Lower leg skin (tissue), 4 donors: ENCODE measurements around the gene TMC5. TPM values are rescaled to one million over a fixed set of nuclear protein-coding genes. Genes with fewer than 3 reads are reported as not detected.
A peak's percentile ranks its signal among the peaks of the same experiment; 100 is the strongest.
"Not testable (repeated sequence)": the region's sequence is repeated elsewhere in the genome, so short reads cannot be mapped to it uniquely, and the experiment has no call there.

ENCODE experiments used
- DNase-seq, 2 donors: peaks; one replicate each; pipeline ENCODE4 v3.0.0-alpha.2; 2019; ENCODE audit warnings: low spot score in 2 of 2
- H3K4me3 ChIP-seq: fragments of 200-600 bp; sonication (generic); 2 replicates; pipeline ENCODE4 v1.5.1; 2017; ENCODE audit warnings: mild to moderate bottlenecking, low read depth; ENCODE audit not compliant: poor library complexity, severe bottlenecking
- POLR2A ChIP-seq, 2 donors: fragments of 450-650 bp; IDR thresholded peaks; one replicate each; pipeline ENCODE4 v1.6.1; 2016 to 2017; ENCODE audit warnings: antibody characterized with exemption in 2 of 2, mild to moderate bottlenecking in 1 of 2, moderate library complexity in 1 of 2
- WGBS, 2 donors: methylation state at CpG; one replicate each; pipeline ENCODE4 v1.1.5; 2018; 5-methylcytosine and 5-hydroxymethylcytosine counted together
- intact Hi-C: fragments of 100-400 bp; cut with DNase I; formaldehyde crosslinking; loops from one replicate; pipeline ENCODE4 v1.15.0; 2023; ENCODE audit warnings: low total_unique reads
- total RNA-seq, 4 donors: library from RNA; depleted of rRNA; stranded (reverse); fragments of >200 nt; gene quantifications; one replicate each; pipeline ENCODE4 v1.1.0, GENCODE V29; 2016
- TF ChIP-seq, protein P1 (sequence below), 3 donors: fragments of 450-650 bp; IDR thresholded peaks; one replicate each; pipeline ENCODE4 v1.5.1; 2016; ENCODE audit warnings: antibody characterized with exemption in 3 of 3, mild to moderate bottlenecking in 3 of 3, moderate library complexity in 2 of 3

Gene TMC5
- total RNA-seq, 4 donors from 2014 or later, result 0.80 to 1.8 (median 1.2) TPM

DNA sequence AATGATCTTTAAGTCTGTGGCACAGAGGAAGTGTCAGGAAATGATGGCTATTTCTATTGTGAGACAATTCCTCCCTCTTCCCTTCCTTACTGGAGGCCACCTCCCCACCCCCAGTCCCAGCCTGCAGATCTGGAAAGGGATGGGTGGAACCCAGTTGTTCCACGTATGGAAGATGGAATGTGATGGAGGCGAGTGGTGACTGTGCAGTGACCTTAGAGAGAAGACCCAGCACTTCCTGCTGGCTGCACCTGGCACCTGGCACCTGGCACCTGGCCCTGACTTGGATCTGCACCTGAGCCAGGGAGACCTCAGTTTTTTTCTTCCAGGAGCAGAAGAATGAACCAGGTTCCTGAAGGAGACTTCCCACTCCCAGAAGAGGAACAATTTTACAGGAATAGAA lies 33.0 kb upstream of the TMC5 start:
- intact Hi-C loops, result loop anchor here (10.0 kb wide), 1 partner anchor 120 kb away; no protein-coding TSS in a partner anchor
- DNase-seq, result no peak
- H3K4me3 ChIP-seq, result no peak overlapping the region
- 13 to 50% methylated on average over 2 of the region's 2 CpGs for WGBS, 2 donors
- TF ChIP-seq, protein P1, sequence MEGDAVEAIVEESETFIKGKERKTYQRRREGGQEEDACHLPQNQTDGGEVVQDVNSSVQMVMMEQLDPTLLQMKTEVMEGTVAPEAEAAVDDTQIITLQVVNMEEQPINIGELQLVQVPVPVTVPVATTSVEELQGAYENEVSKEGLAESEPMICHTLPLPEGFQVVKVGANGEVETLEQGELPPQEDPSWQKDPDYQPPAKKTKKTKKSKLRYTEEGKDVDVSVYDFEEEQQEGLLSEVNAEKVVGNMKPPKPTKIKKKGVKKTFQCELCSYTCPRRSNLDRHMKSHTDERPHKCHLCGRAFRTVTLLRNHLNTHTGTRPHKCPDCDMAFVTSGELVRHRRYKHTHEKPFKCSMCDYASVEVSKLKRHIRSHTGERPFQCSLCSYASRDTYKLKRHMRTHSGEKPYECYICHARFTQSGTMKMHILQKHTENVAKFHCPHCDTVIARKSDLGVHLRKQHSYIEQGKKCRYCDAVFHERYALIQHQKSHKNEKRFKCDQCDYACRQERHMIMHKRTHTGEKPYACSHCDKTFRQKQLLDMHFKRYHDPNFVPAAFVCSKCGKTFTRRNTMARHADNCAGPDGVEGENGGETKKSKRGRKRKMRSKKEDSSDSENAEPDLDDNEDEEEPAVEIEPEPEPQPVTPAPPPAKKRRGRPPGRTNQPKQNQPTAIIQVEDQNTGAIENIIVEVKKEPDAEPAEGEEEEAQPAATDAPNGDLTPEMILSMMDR (IDR thresholded peaks at IDR 0.05), result no peak
- no peak for TF ChIP-seq POLR2A (IDR thresholded peaks at IDR 0.05)

DNA sequence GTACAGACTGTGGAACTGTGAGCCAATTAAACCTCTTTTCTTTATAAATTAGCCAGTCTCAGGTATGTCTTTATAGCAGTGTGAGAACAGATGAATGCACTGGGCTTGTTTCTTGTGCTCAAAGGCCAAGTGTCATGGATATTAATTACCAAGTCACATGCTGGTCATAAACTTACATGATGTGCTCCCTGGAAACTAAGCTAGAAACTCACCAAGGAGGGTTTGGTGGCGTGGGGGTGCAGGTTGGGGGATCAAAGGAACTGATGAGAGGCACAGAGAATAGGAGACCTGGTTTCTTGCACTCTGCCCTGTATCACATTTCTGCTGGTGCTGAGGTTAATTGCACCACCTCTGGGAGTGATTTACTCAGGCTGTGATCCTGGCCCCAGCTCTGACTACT lies 31.2 kb upstream of the TMC5 start:
- intact Hi-C loops, result loop anchor here (10.0 kb wide), 1 partner anchor 118 kb away; no protein-coding TSS in a partner anchor
- TF ChIP-seq, protein P1 (IDR thresholded peaks at IDR 0.05), result no peak
- TF ChIP-seq POLR2A (IDR thresholded peaks at IDR 0.05), result no peak
- WGBS, 2 donors, result 50 to 56% methylated on average over 1 of the region's 1 CpG
- peak in 1 of 2 donors; percentile 45 for DNase-seq
- H3K4me3 ChIP-seq, result no peak overlapping the region

DNA sequence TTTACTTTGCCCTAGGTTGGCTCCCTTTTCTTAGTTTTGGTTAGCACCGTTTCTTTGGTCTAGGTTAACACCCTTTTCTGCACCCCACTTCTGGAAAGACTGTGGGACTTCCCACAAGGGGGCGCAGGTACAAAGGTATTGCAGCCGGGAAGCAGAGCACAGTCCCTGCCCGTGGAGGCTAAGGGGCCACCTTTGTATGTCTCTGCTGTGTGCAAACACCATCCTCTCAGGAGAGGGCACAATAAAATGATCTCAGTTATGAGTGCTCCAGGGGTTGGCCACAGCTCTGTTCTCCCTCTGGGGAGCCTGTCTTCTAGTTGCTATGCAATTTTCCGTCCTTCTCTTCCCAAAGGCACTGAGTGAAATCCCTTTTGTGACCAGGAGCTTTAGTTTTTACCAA lies 28.4 kb upstream of the TMC5 start:
- H3K4me3 ChIP-seq, result no peak overlapping the region
- peak in 1 of 2 donors; percentile 28 for DNase-seq
- intact Hi-C loops, result loop anchor here (10.0 kb wide), 1 partner anchor 116 kb away; no protein-coding TSS in a partner anchor
- TF ChIP-seq, protein P1 (IDR thresholded peaks at IDR 0.05), result no peak
- no peak for TF ChIP-seq POLR2A (IDR thresholded peaks at IDR 0.05)
- 12 to 15% methylated on average over 5 of the region's 5 CpGs for WGBS, 2 donors

DNA sequence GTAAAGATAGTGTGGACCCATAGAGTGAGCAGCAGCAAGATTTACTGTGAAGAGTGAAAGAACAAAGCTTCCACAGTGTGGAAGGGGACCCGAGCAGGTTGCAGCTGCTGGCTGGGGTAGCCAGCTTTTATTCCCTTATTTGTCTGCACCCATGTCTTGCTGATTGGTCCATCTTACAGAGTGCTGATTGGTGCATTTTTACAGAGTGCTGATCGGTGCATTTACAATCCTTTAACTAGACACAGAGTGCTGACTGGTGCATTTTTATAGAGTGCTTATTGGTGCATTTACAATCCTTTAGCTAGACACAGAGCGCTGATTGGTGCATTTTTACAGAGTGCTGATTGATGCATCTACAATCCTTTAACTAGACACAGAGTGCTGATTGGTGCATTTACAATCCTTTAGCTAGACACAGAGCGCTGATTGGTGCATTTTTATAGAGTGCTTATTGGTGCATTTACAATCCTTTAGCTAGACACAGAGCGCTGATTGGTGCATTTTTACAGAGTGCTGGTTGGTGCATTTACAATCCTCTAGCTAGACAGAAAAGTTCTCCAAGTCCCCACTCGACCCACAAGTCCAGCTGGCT lies 26.4 kb upstream of the TMC5 start:
- DNase-seq, intact Hi-C loops, H3K4me3 ChIP-seq: not testable (repeated sequence)
- WGBS, 2 donors, result 84% methylated on average over 6 of the region's 6 CpGs

DNA sequence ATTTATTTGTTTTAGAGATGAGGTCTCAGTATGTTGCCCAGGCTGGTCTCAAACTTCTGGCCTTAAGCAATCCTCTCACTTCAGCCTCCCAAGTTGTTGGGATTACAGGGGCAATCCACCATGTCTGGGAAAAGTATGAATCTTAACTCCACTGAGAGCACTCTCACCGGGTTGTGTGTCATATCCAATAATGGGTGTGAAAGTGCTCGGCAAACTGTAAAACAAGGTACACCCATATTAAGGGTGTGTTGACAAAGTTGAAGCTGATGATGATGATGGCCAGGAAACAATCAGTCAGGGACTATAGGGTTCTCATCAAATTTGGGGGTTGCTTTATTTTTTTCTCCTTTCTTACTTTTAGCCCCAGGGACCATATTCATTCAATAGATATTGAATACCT lies 25.3 kb upstream of the TMC5 start:
- TF ChIP-seq, protein P1 (IDR thresholded peaks at IDR 0.05), result no peak
- TF ChIP-seq POLR2A (IDR thresholded peaks at IDR 0.05), result no peak

DNA sequence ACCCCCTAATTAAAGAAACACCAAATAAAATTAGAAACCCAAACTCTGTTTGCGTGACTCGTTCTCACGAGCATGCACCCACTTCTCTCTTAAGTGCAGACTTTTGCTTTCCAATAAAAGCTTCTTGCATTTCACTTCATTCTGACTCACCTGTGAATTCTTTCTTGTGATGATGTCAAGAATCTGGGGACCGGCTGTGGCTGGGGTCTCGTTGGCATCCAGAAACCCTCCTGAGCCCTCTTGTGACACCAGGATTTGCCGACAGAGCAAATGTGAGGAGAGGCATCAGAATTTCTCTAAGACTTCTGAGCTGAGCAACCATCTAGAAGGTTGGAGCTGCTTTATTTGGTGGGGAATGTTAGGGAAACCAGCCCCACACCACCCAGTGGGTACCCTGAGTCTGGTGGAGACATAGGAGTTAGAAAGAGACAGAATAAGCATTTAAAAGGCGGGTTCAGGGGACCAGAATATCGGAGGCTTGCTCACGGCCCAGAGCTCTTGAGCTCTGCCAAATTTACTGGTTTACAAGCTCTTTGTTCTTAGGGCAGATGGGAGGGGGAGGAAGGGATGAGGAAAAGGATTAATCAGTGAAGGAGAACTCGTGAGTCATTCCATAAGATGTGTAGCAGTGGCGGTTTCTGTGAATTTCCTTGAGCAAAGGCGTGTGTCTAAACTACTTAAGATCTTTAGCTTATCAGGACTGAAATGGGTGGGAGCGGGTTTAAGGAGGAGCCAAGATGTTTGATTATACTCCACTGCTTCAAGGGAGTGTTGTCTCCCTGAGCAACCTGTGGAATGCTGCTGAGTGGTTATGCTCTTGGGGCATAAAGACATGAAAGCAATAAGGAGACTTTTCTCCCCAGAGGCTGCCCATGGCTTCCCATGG lies 24.2 kb upstream of the TMC5 start:
- no peak overlapping the region for H3K4me3 ChIP-seq
- intact Hi-C loops, result no loop called here
- no peak for TF ChIP-seq POLR2A (IDR thresholded peaks at IDR 0.05)
- TF ChIP-seq, protein P1 (IDR thresholded peaks at IDR 0.05), result no peak
- WGBS, 2 donors, result 39 to 44% methylated on average over 13 of the region's 13 CpGs
- DNase-seq, result no peak

More for the DNA sequence above, 25.3 kb upstream of the TMC5 start:
- no peak for DNase-seq
- no peak overlapping the region for H3K4me3 ChIP-seq
- intact Hi-C loops, result no loop called here
- 74 to 80% methylated on average over 2 of the region's 2 CpGs for whole genome bisulfite sequencing, 2 donors

DNA sequence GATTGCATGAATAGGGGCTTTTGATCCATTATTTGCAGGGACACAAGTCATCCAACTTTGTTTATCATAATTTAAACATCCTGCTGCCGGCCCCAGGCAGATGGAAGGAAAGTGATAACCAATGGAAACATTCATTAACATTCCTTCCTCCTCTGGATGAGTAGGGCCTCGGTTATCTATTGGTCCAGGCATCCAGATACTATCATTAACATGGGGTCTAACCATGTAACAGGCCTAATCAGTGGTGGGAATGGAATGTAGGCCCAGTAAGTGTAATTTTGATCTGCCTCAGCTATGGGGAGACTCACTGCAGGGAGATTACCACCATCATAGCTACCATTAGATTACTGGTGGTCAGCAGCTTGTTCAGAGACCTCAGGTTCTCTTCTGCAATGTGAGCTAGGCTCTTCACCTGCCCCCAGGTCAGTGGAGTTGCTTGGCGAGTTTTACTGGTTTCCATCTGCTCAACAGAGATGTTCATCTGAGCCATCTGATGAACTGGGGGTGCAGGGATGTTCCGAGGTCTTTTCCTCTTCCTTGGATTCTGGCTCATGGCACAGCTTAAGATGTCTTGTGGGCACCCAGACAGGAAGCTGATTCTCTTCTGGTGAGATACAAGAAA lies 21.9 kb upstream of the TMC5 start:
- DNase-seq, intact Hi-C loops, H3K4me3 ChIP-seq: not testable (repeated sequence)
- 46 to 69% methylated on average over 4 of the region's 4 CpGs for WGBS, 2 donors
